ENCODE data around the gene CCDC51. TPM values are rescaled to one million over a fixed set of nuclear protein-coding genes. Genes with fewer than 3 reads are reported as not detected.

The CCDC51 gene
- total RNA-seq, 2 experiments from 2014 or later, result 24.3 to 24.4 TPM

DNA sequence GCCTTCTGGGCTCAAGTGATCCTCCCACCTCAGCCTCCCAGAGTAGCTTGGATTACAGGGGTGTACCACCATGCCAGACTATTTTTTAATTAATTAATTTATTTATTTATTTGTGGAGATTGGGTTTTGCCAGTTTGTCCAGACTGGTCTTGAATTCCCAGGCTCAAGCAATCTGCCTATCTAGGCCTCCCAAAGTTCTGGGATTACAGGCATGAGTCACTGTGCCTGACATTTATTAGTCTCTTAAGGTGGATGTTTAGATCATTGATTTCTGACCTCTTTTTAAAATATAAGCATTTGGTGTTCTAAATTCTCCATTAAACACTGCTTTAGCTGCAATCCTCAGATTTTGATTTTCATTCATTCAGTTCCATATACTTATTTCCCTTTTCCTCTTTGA lies 52.3 kb downstream of the CCDC51 start:
- POLR2A ChIA-PET, result no interaction called here
- H3K9me3 Mint-ChIP-seq, result no peaks in the 10 kb centered on the region
- CTCF ChIA-PET, result interaction anchor here (1.9 to 2.2 kb wide), 2 partner anchors 13 to 48 kb away, joined by 7 to 9 read pairs; no protein-coding TSS in a partner anchor
- H3K4me3 Mint-ChIP-seq, result no peak overlapping the region
- DNase-seq, result no peak
- no peaks in the 10 kb centered on the region for H3K36me3 Mint-ChIP-seq
- peaks cover 13% of the 10 kb centered on the region for H3K27me3 Mint-ChIP-seq
- intact Hi-C loops (cut with micrococcal nuclease), result no loop called here
- H3K4me1 Mint-ChIP-seq (ENCODE audit: low read depth), result no peaks in the 10 kb centered on the region
- H3K27ac Mint-ChIP-seq, result no peak overlapping the region

Other genes starting within 250 kb of the CCDC51 start
- gene CAMP, start 216.6 kb downstream of the CCDC51 start, total RNA-seq, result not detected
- 10 to 100 TPM; 28.0 to 31.4 TPM for gene ZNF589, start 199.0 kb downstream of the CCDC51 start, total RNA-seq
- 10 to 100 TPM; 24.7 to 31.4 TPM for gene NME6, start 138.8 kb downstream of the CCDC51 start, total RNA-seq
- gene SPINK8, start 106.5 kb downstream of the CCDC51 start, total RNA-seq, result not detected
- not detected for gene FBXW12, start 67.9 kb downstream of the CCDC51 start, total RNA-seq
- gene PLXNB1, start 10.0 kb downstream of the CCDC51 start, total RNA-seq, result 1 to 10 TPM; 3.2 to 3.8 TPM
- gene TMA7, start 138 bp upstream of the CCDC51 start, total RNA-seq, result 100 to 1,000 TPM; 318 to 323 TPM
- gene ATRIP, start 6.6 kb upstream of the CCDC51 start, total RNA-seq, result 10 to 100 TPM; 13.8 to 14.5 TPM
- 10 to 100 TPM; 88.9 to 93.1 TPM for gene SHISA5, start 64.1 kb upstream of the CCDC51 start, total RNA-seq
- 10 to 100 TPM; 19.4 to 22.4 TPM for gene PFKFB4, start 116.7 kb upstream of the CCDC51 start, total RNA-seq
- not detected for gene UCN2, start 123.7 kb upstream of the CCDC51 start, total RNA-seq
- gene COL7A1, start 155.2 kb upstream of the CCDC51 start, total RNA-seq, result 1 to 10 TPM; 1.1 TPM
- gene UQCRC1, start 169.5 kb upstream of the CCDC51 start, total RNA-seq, result 100 to 1,000 TPM; 251 to 259 TPM
- gene TMEM89, start 181.7 kb upstream of the CCDC51 start, total RNA-seq, result under 1 TPM in 1 of 2 experiments, not detected in 1; 0.75 TPM
- gene SLC26A6, start 195.3 kb upstream of the CCDC51 start, total RNA-seq, result 10 to 100 TPM; 47.7 to 52.4 TPM
- 1 to 10 TPM; 6.9 to 7.5 TPM for gene CELSR3, start 222.8 kb upstream of the CCDC51 start, total RNA-seq
- gene NCKIPSD, start 245.8 kb upstream of the CCDC51 start, total RNA-seq, result 10 to 100 TPM; 36.5 to 38.5 TPM